Right lobe of liver (tissue), 4 donors: ENCODE results near the gene PHC3.

Experiments used
- POLR2A ChIP-seq: fragments of 450-650 bp; IDR thresholded peaks from one replicate; pipeline ENCODE4 v1.6.1; 2017; ENCODE audit warnings: antibody characterized with exemption, mild to moderate bottlenecking
- TF ChIP-seq, protein P1 (sequence below), 4 donors: fragments of 200-600 bp in 3 of 4; fragments of 450-650 bp in 1 of 4; IDR thresholded peaks; one replicate each; pipeline versions ENCODE4 v1.5.1 to v1.8.0; 2016 to 2022; ENCODE audit warnings: antibody characterized with exemption in 4 of 4, mild to moderate bottlenecking in 2 of 4
- donor health status: DM: no; HTN: no; CAD: no.
- donor health status: DM: no; HTN: no; CAD: no.
- donor health status: DM: no; HTN: yes; CAD: no.

DNA sequence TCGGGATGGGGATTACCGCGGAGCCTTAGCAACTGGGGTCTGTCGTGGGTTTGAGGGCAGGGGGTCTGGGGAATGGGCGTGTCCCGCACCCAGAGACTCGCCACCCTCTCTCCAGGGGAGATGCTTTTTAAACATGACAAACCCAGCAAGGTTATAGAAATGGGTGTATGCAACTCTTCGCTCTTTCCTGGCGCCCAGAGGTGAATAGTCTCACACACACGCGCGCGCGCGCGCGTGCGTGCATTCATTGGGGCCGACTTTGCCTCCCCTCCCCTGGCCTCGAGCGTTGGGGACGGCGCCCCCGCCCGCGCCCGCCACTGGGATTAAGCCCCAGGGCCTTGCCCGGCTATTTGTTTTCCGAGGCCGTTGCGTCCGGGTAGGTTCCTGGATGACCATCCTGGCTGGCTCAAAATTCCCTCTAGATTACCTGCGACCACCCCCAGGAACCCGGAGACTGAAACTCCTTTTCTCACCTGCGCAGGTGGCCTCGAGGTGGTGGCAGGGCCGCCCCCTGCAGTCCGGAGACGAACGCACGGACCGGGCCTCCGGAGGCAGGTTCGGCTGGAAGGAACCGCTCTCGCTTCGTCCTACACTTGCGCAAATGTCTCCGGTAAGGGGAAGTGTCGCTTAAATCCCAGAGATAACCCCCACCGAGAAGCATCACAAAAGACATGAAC is 143.0 kb downstream of the PHC3 start:
- TF ChIP-seq, protein P1, sequence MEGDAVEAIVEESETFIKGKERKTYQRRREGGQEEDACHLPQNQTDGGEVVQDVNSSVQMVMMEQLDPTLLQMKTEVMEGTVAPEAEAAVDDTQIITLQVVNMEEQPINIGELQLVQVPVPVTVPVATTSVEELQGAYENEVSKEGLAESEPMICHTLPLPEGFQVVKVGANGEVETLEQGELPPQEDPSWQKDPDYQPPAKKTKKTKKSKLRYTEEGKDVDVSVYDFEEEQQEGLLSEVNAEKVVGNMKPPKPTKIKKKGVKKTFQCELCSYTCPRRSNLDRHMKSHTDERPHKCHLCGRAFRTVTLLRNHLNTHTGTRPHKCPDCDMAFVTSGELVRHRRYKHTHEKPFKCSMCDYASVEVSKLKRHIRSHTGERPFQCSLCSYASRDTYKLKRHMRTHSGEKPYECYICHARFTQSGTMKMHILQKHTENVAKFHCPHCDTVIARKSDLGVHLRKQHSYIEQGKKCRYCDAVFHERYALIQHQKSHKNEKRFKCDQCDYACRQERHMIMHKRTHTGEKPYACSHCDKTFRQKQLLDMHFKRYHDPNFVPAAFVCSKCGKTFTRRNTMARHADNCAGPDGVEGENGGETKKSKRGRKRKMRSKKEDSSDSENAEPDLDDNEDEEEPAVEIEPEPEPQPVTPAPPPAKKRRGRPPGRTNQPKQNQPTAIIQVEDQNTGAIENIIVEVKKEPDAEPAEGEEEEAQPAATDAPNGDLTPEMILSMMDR (IDR thresholded peaks at IDR 0.05): peak in 2 of 4 donors; percentile 7 to 8
- no peak for TF ChIP-seq POLR2A
